GM21737 (cell line): ENCODE data around the gene DCDC2C.
"Not testable (repeated sequence)": the region's sequence is repeated elsewhere in the genome, so short reads cannot be mapped to it uniquely, and the experiment has no call there.

Experiments
- ATAC-seq: cut with Tn5 transposase; IDR thresholded peaks from one replicate; pipeline ENCODE4 v1.9.1; 2021; ENCODE audit warnings: mild to moderate bottlenecking, moderate library complexity; ENCODE audit not compliant: unreplicated experiment

DCDC2C gene

GRCh38 chr2:3814706-3815245 lies 111.4 kb downstream of the DCDC2C start:
- ATAC-seq = no peak

- ATAC-seq = not testable (repeated sequence)
Measured at GRCh38 chr2:3817144-3817543, 113.8 kb downstream of the DCDC2C start.

- ATAC-seq = no peak
Measured at GRCh38 chr2:3823748-3824147, 120.4 kb downstream of the DCDC2C start.

- ATAC-seq = no peak
Measured at GRCh38 chr2:3827673-3828575, 124.5 kb downstream of the DCDC2C start.

GRCh38 chr2:3830796-3831195 lies 127.4 kb downstream of the DCDC2C start:
- no peak for ATAC-seq

- no peak for ATAC-seq
Measured at GRCh38 chr2:3837086-3837485, 133.7 kb downstream of the DCDC2C start.

- no peak for ATAC-seq
Measured at GRCh38 chr2:3838348-3838747, 135.0 kb downstream of the DCDC2C start.

- ATAC-seq = no peak
Measured at GRCh38 chr2:3839476-3839875, 136.1 kb downstream of the DCDC2C start.

GRCh38 chr2:3840611-3841155 lies 137.3 kb downstream of the DCDC2C start:
- no peak for ATAC-seq

GRCh38 chr2:3847397-3848052 lies 144.2 kb downstream of the DCDC2C start:
- no peak for ATAC-seq

GRCh38 chr2:3848776-3849175 lies 145.4 kb downstream of the DCDC2C start:
- ATAC-seq = no peak

- ATAC-seq = no peak
Measured at GRCh38 chr2:3849213-3849612, 145.8 kb downstream of the DCDC2C start.

- no peak for ATAC-seq
Measured at GRCh38 chr2:3857576-3857975, 154.2 kb downstream of the DCDC2C start.

- no peak for ATAC-seq
Measured at GRCh38 chr2:3864943-3865865, 161.8 kb downstream of the DCDC2C start.

GRCh38 chr2:3867469-3867868 lies 164.1 kb downstream of the DCDC2C start:
- no peak for ATAC-seq

GRCh38 chr2:3868012-3868805 lies 164.8 kb downstream of the DCDC2C start:
- no peak for ATAC-seq

GRCh38 chr2:3870222-3870621 lies 166.8 kb downstream of the DCDC2C start:
- ATAC-seq = no peak

- no peak for ATAC-seq
Measured at GRCh38 chr2:3871002-3871401, 167.6 kb downstream of the DCDC2C start.

- no peak for ATAC-seq
Measured at GRCh38 chr2:3872451-3872850, 169.1 kb downstream of the DCDC2C start.

GRCh38 chr2:3873899-3874298 lies 170.5 kb downstream of the DCDC2C start:
- ATAC-seq = no peak
